Breast epithelium (tissue), 3 donors: ENCODE data around the gene KCNN4.

Experiments
- POLR2AphosphoS5 ChIP-seq, 3 donors: sonication (generic); formaldehyde crosslinking; IDR thresholded peaks; one replicate each; pipeline ENCODE4 v1.6.1; 2017; ENCODE audit warnings: antibody characterized with exemption in 3 of 3
- TF ChIP-seq, protein P1 (sequence below), 3 donors: fragments of 450-650 bp; IDR thresholded peaks; one replicate each; pipeline ENCODE4 v1.5.1; 2016 to 2017; ENCODE audit warnings: antibody characterized with exemption in 3 of 3, mild to moderate bottlenecking in 3 of 3, moderate library complexity in 3 of 3

DNA sequence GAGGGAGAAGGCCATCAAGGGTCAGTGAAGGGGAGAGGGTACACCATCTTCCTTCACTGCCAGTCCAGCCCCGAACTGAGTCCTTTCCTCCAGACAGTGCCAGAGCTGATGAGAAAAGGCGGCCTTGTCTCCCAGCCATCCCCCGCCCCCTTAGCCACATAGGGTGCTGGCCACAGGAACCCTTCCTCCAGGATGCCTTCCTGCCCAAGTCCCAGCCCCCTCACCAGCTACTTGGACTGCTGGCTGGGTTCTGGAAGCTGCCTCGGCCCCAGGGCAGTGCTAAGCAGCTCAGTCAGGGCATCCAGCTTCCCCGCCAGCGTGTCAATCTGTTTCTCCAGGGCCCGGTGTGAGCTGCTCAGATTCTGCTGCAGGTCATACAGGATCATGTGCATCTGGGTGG, 13.5 kb downstream of the KCNN4 start:
- TF ChIP-seq, protein P1, sequence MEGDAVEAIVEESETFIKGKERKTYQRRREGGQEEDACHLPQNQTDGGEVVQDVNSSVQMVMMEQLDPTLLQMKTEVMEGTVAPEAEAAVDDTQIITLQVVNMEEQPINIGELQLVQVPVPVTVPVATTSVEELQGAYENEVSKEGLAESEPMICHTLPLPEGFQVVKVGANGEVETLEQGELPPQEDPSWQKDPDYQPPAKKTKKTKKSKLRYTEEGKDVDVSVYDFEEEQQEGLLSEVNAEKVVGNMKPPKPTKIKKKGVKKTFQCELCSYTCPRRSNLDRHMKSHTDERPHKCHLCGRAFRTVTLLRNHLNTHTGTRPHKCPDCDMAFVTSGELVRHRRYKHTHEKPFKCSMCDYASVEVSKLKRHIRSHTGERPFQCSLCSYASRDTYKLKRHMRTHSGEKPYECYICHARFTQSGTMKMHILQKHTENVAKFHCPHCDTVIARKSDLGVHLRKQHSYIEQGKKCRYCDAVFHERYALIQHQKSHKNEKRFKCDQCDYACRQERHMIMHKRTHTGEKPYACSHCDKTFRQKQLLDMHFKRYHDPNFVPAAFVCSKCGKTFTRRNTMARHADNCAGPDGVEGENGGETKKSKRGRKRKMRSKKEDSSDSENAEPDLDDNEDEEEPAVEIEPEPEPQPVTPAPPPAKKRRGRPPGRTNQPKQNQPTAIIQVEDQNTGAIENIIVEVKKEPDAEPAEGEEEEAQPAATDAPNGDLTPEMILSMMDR (IDR thresholded peaks at IDR 0.05) = no peak
- TF ChIP-seq POLR2AphosphoS5 (IDR thresholded peaks at IDR 0.05) = no peak
